Hepatocyte (in vitro differentiated cells): ENCODE data around the gene CLDN5.

Source experiments
- EZH2 ChIP-seq: fragments of 200-600 bp; sonication (generic); IDR thresholded peaks from 2 replicates; pipeline ENCODE4 v1.6.1; 2016; ENCODE audit warnings: antibody characterized with exemption, mild to moderate bottlenecking, borderline replicate concordance
- EZH2phosphoT487 ChIP-seq: fragments of 200-600 bp; sonication (generic); IDR thresholded peaks from one replicate; pipeline ENCODE4 v1.6.1; 2018; ENCODE audit warnings: antibody characterized with exemption, mild to moderate bottlenecking, low read depth, moderate library complexity; ENCODE audit not compliant: unreplicated experiment, severe bottlenecking
- TF ChIP-seq, protein P1 (sequence below): fragments of 200-600 bp; sonication (generic); IDR thresholded peaks from 2 replicates; pipeline ENCODE4 v1.5.1; 2016; ENCODE audit warnings: antibody characterized with exemption, mild to moderate bottlenecking; ENCODE audit not compliant: poor library complexity

DNA sequence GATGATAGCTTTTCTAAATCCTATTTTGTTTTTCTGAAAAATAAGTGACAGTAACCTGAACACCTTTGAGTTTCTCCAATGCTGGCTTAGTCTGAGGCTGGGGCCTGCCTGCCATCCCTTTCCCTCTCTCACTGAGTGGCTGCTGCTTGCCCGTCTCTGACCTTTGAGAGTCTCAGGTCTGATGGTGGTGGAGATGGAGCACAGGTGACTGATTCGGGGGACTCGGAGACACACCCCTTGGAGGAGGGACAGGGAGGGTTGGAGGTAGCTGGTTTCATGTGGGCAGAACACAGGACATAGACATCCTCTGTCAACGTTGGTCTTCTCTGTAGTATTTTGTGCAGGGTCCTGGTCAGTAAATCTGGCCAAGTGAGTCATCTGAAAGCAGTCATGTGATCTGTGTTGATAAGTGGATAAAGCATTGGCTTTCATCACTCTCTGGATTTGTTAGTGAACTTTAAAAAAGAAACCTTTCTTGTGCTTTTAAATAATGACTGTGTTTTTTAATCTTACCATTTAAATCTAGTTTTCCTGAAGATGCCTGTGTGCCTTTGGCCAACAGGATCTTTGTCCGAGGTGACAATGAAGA, 47.1 kb upstream of the CLDN5 start:
- TF ChIP-seq, protein P1, sequence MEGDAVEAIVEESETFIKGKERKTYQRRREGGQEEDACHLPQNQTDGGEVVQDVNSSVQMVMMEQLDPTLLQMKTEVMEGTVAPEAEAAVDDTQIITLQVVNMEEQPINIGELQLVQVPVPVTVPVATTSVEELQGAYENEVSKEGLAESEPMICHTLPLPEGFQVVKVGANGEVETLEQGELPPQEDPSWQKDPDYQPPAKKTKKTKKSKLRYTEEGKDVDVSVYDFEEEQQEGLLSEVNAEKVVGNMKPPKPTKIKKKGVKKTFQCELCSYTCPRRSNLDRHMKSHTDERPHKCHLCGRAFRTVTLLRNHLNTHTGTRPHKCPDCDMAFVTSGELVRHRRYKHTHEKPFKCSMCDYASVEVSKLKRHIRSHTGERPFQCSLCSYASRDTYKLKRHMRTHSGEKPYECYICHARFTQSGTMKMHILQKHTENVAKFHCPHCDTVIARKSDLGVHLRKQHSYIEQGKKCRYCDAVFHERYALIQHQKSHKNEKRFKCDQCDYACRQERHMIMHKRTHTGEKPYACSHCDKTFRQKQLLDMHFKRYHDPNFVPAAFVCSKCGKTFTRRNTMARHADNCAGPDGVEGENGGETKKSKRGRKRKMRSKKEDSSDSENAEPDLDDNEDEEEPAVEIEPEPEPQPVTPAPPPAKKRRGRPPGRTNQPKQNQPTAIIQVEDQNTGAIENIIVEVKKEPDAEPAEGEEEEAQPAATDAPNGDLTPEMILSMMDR = no peak
- no peak for TF ChIP-seq EZH2phosphoT487
- TF ChIP-seq EZH2 = no peak
